OCI-M2 (cell line): ENCODE measurements around the gene CCL17.
"Not testable (repeated sequence)": the region's sequence is repeated elsewhere in the genome, so short reads cannot be mapped to it uniquely, and the experiment has no call there.

Experiments used
- DNase-seq: peaks from one replicate; lab custom pipeline; 2025; ENCODE audit not compliant: unreplicated experiment; lab: John Stamatoyannopoulos, UW

CCL17 gene

DNA sequence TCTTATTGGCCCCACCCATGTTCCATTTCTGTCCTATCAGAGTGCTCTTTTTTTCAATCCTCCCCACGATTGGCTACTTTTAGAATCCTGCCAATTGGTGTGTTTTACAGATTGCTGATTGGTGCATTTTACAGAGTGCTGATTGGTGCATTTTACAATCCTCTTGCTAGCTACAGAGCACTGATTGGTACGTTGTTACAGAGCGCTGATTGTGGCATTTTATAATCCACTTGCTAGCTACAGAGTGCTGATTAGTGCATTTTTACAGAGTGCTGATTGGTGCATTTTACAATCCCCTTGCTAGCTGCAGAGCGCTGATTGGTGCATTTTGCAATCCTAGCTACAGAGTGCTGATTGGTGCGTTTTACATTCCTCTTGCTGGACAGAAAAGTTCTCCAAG is 9.5 kb upstream of the CCL17 start:
- no peak for DNase-seq

DNA sequence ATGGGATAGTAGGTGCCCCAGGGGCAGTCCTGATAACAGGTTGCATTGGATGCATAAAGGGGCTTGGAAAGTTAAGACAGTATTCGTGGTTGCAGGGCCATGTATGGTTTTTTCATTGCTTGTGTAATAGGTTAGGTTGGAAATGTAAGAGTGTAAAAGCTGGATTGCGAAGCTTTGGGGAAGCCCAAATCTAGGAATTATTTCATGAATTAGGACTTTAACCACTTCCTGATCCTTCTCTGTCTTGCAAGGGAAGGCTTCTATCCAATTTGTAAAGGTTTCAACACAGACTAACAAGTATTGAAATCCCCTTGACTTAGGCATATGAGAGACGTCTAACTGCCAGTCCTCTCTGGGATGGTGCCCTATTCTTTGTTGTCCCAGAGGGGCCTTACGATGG is 7.8 kb upstream of the CCL17 start:
- DNase-seq, result no peak

DNA sequence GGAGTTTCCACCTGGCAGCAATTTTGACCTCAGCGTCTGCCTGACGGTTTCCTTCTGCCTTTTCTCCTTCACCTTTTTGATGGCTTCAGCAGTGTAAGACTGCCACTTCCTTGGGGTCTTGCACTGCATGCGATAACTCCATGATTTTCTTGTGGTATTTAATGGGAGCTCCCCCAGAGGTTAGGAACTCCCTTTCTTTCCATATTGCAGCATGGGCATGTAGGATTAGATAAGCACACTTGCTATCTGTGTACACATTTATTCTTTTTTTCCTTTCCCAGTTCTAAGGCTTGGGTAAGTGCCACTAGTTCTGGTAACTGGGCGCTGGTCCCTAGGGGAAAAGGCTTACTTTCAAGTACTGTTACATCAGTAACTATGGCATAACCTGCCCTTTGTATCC is 7.1 kb upstream of the CCL17 start:
- DNase-seq, result not testable (repeated sequence)

DNA sequence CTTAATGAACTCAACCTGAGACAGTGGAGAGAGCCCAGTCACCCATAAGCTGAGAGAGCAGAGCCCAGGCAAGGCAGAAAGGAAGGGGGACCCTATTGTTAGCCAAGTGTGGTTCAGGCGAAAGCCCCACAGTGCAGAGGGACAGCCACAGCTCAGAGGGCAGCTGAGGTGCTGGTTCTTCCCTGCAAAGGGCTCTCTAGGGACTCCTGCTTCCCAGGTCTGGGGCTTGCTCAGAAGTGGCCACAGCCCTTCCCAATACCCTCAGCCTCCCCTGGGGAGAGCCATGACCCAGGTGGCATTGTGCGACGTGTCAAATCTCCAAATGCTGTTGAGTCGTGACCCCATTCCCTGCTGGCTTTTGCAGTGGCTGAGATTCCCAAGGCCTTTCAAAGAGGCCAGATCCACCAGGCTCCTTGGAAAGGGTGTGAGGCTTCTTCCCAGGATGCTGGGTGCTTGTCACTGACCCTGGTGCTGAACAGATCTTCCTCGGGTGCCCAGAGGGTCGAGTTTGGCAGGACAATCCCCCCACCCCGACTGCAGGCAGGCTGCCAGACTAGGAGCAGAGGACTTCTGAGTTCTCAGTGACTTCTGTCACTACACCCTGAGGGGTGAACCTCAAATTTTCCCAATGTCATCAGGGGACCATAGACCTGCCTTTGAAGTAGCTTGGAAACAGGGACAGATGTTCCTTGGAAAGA is 2.5 kb upstream of the CCL17 start:
- DNase-seq, result no peak

DNA sequence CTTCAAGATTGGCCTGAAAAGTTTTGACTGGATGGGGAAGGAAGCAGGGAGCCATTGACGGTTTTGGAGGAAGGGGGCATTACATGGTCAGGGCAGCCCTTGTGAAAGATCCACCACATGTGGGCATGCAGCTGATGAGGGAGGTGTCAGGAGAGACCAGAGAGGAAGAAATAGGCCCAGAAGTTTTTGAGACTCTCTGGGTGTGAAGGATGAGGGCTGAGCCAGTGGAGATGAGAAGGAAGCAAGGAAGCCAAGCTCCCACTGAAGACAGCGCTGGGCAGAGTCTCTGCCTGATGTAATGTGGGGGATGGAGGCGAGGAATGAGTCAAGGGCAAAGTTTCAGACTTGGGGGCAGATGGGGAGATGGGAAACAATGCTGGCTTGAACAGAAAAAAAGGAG is 530 bp downstream of the CCL17 start:
- no peak for DNase-seq

DNA sequence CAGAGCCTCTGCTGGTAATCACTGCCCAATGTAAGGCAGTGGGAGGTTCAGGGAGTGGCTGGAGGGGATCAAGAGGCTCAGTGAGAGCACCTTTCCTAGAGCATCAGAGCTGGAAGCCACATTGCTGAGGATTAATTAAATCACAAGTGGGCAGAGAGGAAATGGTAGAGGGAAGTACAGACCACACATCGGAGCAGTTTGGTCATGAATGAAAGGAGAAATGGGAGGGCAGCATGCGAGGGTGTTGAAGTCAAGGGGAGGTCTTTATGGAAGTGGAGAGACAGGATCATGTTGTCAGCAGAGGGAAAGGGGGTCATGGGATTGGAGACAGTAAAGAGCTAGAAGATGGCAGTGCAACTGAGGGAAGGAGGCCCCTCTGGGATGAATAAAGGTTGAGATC is 2.3 kb downstream of the CCL17 start:
- DNase-seq, result no peak

DNA sequence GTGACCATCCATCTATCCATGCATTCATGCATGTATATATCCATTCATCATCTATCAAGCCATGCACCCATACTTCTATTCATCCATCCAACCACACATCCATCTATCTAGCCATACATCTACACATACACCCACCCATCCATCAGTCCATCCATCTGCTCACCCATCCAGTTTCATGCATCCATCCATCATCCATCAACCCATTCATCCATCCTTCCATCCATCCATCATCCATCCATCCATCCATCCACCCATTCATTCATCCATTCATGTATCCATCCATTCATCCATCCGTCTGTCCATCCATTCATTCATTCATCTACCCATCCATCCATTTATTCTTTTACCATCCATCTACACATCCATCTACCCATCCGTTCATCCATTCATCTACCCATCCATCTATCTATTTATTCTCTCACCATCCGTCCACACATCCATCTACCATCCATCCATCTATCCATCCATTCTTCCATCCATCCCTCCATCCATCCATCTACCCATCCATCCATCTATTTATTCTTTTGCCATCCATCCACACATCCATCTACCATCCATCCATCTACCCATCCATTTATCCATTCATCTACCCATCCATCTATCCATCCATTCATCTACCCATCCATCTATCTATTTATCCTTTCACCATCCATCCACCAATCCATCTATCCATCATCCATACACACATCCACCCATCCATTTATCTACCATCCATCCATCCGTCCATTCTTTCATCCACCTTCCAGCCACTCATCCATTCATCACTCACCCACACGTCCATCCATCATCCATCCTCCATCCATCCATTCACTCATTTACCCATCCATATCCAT is 3.2 kb downstream of the CCL17 start:
- DNase-seq, result no peak

DNA sequence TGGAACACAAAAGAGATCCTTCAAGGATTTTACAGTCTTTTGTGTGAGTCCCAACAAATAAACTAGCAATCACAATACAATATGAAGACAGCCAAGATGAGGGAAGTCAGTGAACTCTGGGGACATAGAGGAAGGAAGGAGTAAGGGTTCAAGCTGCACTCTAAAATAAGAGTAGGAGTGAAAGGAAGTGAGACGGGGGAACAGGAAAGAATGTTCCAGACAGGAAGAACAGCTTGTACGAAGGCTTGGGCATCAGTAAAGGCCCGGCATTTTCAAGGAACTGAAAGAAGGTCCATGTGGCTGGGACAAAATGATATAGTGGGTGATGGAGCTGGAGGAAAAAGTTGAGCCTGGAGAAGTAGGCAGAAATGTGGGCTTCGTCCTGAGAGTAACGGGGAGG is 4.5 kb downstream of the CCL17 start:
- no peak for DNase-seq

DNA sequence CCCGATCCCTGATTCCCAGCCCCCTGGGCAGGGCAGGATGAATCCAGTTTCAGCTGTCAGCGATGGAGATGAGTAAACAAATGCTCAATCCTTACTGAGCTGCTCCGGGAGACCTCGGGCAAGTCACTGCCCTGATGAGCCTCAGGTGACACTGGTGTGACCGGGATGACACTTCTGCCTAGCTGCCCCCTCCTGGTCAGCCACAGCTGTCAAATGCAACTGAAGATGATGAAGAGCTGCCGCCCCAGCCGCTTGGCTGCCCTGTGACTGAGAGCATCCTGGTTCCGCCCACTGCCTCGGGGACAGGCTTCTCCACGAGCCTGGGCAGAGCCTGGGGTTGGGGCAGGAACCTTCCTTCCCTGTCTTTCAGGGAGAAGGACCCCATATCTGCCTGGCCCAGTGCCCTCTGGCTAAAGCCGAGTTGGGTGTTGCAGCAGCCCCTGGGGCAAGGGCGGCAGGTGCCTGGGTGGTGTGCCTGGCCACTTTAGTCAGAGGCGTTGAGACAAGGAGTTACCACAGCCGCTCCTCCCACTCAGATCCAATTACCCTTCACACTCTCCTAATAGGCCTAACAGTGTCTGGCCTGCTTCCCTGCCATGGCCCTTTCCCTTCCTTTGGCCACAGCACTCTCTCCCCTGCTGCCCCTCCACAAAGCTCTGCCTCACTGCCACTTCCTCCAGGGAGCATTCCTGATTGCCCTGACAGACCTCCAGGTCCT is 5.5 kb downstream of the CCL17 start:
- DNase-seq, result no peak

DNA sequence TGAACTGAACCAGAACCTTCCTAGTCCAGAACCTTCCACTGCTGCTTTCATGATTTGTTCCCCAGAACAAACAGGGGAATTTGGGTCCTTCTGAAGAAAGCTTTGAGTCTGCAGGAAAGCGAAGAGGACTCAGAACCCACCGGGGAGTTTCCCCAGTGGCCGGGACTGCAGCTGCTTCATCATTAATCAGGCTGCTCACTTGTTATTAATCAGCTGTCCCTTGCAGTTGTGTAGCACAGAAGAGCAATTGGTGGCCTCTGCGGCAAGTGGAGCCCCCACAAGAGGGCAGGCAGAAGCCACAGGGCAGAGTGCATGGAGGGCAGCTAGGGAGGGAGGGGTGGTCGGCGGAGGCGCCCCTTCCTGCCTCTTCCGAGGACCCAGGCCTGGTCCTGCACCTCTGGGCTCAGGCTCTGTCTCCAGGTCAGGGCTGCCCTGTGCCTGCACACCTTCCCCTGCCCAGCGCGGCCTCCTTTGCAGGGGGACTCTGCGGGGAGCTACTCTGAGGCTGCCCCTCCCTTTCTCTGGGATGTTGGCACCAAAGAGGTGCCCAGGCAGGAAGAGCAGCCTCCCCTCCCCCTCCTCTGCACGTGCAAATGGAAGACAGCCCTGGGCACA is 6.9 kb downstream of the CCL17 start:
- DNase-seq, result no peak

DNA sequence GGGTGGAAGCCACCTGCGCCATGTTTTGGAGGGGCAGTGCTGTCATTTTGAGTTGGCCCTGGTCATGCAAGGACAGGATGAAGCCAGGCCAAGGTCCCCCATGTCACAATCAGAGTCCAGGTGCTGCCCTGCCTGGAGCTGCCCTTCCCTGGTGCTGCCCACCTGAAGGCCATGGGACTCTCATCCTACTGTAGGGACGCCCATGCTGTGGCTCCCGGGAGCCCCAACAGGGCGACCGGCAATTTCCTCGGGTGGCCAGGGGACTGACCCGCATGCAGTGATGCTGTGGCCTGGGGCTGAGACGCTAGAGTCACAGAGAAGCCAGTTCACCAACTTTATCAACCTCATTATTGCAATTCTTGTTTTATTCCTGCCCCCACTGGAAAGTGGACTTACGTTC is 8.0 kb downstream of the CCL17 start:
- DNase-seq, result no peak

DNA sequence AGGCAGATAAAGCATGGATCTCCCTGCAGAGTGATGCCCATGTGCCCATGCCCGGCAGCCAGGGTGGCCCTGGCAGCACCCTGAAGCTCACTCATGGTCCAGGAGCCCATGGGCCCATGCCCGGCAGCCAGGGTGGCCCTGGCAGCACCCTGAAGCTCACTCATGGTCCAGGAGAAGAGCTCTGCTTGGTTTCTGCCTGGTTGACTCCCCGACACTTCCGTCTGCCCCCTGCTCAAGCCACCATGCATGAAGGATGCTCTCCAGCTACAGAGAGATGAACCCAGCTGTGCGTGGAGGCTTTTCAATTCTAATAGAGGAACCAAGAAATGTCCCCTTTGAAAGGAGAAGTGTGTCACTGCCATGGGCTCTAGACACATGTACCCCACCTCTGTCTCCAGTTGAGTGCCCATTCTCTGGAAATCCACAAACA is 8.7 kb downstream of the CCL17 start:
- DNase-seq, result no peak

DNA sequence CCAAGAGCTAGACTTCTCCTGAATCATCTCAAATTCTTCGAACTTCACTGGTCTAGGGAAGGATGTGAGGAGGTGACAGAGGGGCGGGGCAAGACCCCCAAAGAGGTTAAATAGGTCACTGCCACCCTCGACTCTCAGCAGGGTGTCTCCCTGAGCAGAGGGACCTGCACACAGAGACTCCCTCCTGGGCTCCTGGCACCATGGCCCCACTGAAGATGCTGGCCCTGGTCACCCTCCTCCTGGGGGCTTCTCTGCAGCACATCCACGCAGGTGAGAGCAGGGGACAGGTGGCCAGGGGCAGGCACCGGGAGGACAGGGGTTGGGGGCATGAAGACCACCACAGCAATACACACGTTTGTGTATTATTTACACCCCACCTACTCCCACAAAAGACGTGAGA is 9.2 kb downstream of the CCL17 start:
- DNase-seq, result no peak

DNA sequence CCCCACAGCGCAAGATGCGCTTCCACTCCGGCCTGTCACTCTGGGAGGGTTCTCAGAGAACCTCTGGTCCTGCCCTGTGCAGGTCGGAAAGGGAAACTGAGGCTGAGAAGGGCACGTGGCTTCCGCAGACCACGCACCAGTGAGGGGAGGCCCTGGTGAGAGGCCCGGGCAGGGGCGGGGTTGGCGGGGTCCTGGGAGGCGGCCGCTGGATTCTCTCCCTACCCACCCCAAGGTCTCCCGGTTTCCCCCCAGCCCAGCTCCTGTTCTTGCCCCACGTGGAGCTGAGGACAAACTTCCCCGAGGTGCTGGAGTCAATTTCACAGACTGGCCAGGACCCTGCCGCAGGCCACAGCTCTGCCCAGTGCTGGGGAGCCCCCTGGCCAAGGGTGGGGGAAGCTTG is 11.5 kb downstream of the CCL17 start:
- DNase-seq, result no peak

DNA sequence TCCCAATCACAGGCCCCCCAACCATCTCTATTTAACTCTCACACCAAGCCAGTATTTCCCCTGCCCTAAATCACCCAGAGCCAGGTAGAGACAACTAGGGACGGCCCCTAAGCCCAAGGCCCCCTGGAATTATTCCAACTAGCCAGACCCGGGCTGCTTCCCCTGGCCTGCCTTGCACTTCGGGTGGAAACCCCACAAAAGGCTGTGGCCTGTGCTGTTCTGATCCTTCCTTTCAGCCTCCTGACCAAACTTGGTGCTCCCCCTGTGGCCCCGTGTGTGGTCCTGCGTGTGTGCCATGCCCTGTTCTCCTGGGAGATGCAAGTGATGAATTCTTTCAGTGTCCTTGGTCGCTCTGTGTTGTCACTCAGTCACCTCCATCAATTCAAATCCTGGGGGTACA is 14.9 kb downstream of the CCL17 start:
- no peak for DNase-seq

DNA sequence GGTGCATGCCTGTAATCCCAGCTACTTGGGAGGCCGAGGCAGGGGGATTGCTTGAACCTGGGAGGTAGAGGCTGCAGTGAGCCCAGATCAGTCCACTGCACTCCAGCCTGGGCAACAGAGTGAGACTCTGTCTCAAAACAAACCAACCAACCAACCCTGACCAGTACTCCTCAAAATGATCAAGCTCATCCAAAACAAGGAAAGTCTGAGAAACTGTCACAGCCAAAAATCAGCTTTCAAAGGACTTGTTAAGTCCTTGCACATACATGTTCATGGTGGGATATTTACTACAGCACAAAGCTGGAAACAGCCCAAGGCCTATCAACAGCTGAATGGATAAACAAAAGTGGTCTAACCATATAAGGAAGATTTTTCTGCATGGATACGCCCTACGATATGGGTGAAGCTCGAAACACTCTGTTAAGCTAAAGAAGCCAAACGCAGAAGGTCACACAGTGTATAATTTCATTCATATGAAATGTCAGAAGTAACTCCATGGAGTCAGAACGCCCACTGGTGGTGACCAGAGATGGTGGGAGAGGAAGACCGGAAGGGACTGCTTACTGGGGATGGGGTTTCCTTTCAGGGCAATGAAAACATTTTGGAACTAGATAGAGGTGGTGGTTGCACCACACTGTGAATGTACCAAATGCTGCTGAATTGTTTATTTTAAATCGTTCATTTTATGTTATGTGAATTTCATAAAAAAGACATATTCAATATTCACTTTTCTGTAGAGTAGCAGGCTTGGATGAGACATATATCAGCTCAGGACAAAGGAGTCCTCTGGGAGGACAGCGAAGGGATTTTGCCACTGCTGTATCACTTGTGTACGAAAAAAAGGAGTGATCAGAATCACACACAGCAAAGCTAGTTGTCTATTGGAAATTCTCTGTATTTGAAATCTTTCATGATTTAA is 17.7 kb downstream of the CCL17 start:
- peak; percentile 41 for DNase-seq

DNA sequence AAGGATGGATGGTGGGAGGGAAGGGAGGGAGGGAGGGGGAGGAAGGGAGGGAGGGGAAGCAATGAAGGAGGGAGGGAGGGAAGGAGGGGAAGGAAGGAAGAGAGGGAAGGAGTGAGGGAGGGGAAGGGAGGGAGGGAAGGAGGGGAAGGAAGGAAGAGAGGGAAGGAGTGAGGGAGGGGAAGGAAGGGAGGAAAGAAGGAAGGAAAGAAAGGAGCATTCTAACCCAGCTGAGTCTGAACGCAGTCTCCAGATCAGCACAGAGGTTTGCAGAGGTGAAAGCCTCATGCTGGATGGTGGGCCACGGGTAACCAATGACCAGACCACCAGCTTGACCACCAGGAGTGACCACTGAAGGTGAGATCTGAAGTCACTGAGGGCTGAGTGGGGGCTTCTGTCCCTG is 18.6 kb downstream of the CCL17 start:
- DNase-seq, result no peak

DNA sequence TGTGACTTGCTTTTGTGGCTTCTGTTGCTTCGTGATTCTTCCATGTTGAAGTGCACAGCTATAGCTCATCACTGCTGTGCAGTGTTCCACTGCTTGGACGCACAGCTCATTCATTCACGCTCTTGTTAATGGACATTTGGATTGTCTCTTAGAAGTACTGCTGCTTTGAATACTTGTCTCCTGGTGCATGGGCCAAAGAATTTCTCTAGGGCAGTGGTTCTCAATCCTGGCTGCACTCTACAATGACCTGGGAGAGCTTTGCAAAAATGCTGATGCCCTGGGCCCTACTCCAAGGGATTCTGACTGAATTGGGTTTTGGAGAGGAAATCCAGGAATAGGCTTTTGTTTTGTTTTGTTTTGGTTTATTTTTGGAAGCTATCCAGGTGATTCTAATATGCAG is 20.0 kb downstream of the CCL17 start:
- no peak for DNase-seq

DNA sequence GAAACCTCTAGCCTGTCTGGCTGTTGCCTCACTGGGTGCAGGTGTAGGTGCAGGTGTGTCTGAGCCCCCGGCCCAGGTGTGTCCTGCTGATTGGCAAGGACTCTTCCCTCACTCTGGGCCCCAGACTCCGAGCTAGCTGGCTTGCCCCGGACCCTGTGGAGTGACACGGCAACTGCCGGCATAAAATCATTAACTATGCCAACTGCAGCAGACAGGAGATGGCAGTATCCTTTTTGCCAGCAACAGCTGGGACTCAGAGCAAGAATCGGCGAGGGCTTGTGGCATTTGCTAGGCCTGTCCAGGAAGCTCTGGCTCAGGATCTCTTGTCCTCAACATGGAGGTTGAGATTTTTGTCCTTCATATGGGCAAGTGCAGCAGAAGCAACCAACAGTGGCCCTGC is 21.8 kb downstream of the CCL17 start:
- DNase-seq, result no peak

DNA sequence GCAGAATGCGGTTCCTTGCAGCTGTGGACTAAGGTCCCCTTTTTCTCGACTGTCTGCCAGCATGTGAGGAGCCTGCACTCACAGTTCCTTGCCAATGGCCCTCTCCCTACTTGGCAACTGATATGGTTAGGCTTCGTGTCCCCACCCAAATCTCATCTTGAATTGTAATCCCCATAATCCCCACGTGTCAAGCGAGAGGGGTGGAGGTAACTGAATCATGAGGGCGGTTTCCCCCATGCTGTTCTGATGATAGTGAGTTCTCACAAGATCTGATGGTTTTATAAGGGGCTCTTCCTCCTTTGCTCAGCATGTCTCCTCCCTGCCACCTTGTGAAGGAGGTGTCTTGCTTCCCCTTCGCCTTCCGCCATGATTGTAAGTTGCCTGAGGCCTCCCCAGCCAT is 22.7 kb downstream of the CCL17 start:
- no peak for DNase-seq

DNA sequence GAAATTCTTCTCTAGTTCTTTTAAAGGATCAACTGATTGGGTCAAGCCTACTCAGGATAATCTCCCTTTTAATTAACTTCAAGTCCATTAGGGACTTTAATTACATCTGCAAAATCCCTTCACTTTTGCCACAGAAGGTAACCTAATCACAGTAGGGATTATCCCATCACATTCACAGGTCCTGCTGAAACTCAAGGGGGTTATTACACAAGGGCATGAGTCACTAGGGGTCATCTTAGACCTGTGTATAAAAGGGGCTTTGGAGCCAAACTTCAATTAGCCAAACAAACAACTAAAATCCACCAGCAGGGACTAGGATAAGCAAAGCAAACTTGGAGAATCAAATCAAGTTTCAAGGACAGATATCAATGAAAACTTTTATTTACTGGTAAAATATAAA is 23.3 kb downstream of the CCL17 start:
- DNase-seq, result no peak
